HL-60 (cell line): ENCODE results near the gene ATAD2B.

Experiments used
- DNase-seq, 2 experiments: peaks; one replicate each; pipeline ENCODE4 v3.0.0-alpha.2; 2010 to 2020; ENCODE audit warnings: low read depth in 1 of 2, low spot score in 1 of 2
- H3K27ac ChIP-seq: fragments of 250-450 bp; sonication (Bioruptor Pico); replicated peaks from 2 replicates; pipeline ENCODE4 v1.5.1; 2020; ENCODE audit warnings: mild to moderate bottlenecking, moderate library complexity
- H3K27me3 ChIP-seq: fragments of 250-450 bp; sonication (Bioruptor Pico); 2 replicates; pipeline ENCODE4 v1.5.1; 2021; ENCODE audit warnings: mild to moderate bottlenecking, moderate library complexity; ENCODE audit not compliant: insufficient read depth, poor library complexity, severe bottlenecking
- H3K4me3 ChIP-seq: replicated peaks from 2 replicates; pipeline ENCODE4 v1.5.1; 2011; ENCODE audit warnings: mild to moderate bottlenecking, control low read depth, low read length; ENCODE audit not compliant: insufficient read depth
- CTCF ChIP-seq: IDR thresholded peaks from one replicate; pipeline ENCODE4 v1.5.1; 2011; ENCODE audit warnings: low read length, control low read depth, inconsistent platforms; ENCODE audit not compliant: insufficient read depth
- GABPA ChIP-seq: IDR thresholded peaks from 2 replicates; pipeline ENCODE4 v1.6.1; 2012; ENCODE audit warnings: low read depth
- POLR2AphosphoS5 ChIP-seq: IDR thresholded peaks from 2 replicates; pipeline ENCODE4 v1.6.1; 2012; ENCODE audit warnings: low read depth
- SPI1 ChIP-seq: IDR thresholded peaks from 2 replicates; pipeline ENCODE4 v1.6.1; 2012; ENCODE audit warnings: low read depth, mild to moderate bottlenecking, borderline replicate concordance
- TF ChIP-seq, protein P1 (sequence below): IDR thresholded peaks from 2 replicates; pipeline ENCODE4 v1.6.1; 2012; ENCODE audit warnings: low read depth; ENCODE audit not compliant: insufficient replicate concordance

Gene ATAD2B

GRCh38 chr2:23900133-23900532, 26.8 kb downstream of the ATAD2B start:
- TF ChIP-seq, protein P1, sequence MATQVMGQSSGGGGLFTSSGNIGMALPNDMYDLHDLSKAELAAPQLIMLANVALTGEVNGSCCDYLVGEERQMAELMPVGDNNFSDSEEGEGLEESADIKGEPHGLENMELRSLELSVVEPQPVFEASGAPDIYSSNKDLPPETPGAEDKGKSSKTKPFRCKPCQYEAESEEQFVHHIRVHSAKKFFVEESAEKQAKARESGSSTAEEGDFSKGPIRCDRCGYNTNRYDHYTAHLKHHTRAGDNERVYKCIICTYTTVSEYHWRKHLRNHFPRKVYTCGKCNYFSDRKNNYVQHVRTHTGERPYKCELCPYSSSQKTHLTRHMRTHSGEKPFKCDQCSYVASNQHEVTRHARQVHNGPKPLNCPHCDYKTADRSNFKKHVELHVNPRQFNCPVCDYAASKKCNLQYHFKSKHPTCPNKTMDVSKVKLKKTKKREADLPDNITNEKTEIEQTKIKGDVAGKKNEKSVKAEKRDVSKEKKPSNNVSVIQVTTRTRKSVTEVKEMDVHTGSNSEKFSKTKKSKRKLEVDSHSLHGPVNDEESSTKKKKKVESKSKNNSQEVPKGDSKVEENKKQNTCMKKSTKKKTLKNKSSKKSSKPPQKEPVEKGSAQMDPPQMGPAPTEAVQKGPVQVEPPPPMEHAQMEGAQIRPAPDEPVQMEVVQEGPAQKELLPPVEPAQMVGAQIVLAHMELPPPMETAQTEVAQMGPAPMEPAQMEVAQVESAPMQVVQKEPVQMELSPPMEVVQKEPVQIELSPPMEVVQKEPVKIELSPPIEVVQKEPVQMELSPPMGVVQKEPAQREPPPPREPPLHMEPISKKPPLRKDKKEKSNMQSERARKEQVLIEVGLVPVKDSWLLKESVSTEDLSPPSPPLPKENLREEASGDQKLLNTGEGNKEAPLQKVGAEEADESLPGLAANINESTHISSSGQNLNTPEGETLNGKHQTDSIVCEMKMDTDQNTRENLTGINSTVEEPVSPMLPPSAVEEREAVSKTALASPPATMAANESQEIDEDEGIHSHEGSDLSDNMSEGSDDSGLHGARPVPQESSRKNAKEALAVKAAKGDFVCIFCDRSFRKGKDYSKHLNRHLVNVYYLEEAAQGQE, result no peak
- TF ChIP-seq POLR2AphosphoS5 (no peak), SPI1 (no peak), GABPA (no peak), CTCF (no peak)
- H3K4me3 ChIP-seq, result no peak overlapping the region
- H3K27ac ChIP-seq, result no peak overlapping the region
- no peak for DNase-seq
- H3K27me3 ChIP-seq, result no peaks in the 10 kb centered on the region

DNA sequence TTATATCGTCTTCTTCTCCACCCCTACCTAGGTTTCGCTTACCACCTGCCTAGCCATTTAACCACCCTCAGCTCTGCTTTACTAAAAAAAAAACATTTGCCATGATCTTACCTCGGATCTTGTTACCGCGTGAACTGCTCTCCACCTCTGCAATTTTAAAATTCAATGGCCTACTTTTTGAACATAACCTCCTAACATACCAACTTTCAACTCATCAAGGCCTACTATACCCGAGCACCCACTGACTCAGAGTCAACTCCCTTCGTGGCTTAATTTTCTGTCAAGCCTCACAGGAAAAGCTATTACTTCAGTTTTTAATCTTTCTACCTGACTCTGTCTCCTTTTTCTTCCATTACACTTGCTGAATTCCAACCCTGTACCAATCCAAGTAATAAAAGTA, 55.7 kb downstream of the ATAD2B start:
- Histone ChIP-seq H3K27ac (no peak overlapping the region), H3K4me3 (no peak overlapping the region), H3K27me3 (no peaks in the 10 kb centered on the region)
- TF ChIP-seq, protein P1, result no peak
- no peak for TF ChIP-seq GABPA
- TF ChIP-seq SPI1, result no peak
- TF ChIP-seq CTCF, result no peak
- no peak for TF ChIP-seq POLR2AphosphoS5
- DNase-seq, result no peak

- Histone ChIP-seq H3K4me3 (no peak overlapping the region), H3K27ac (no peak overlapping the region), H3K27me3 (no peaks in the 10 kb centered on the region)
- DNase-seq, result no peak
- no peak for TF ChIP-seq GABPA
- no peak for TF ChIP-seq SPI1
- TF ChIP-seq, protein P1, result no peak
- TF ChIP-seq POLR2AphosphoS5, result no peak
- TF ChIP-seq CTCF, result no peak
Observed at GRCh38 chr2:23867449-23867848, 59.5 kb downstream of the ATAD2B start.
